BLaER1 (cell line): ENCODE data around the gene EIF4E.
"Not testable (repeated sequence)": the region's sequence is repeated elsewhere in the genome, so short reads cannot be mapped to it uniquely, and the experiment has no call there.

Source experiments
- H3K27ac ChIP-seq: shearing (Covaris generic); formaldehyde crosslinking; 2 replicates; pipeline ENCODE4 v1.8.1; 2022
- H3K27me3 ChIP-seq: shearing (Covaris generic); formaldehyde crosslinking; 2 replicates; pipeline ENCODE4 v1.8.1; 2022
- H3K36me3 ChIP-seq: shearing (Covaris generic); formaldehyde crosslinking; 2 replicates; pipeline ENCODE4 v1.8.1; 2022
- H3K4me1 ChIP-seq: shearing (Covaris generic); formaldehyde crosslinking; 2 replicates; pipeline ENCODE4 v1.8.1; 2022
- H3K4me2 ChIP-seq: shearing (Covaris generic); formaldehyde crosslinking; 2 replicates; pipeline ENCODE4 v1.8.1; 2022
- H3K4me3 ChIP-seq: shearing (Covaris generic); formaldehyde crosslinking; 2 replicates; pipeline ENCODE4 v1.8.1; 2022
- H3K9ac ChIP-seq: shearing (Covaris generic); formaldehyde crosslinking; 2 replicates; pipeline ENCODE4 v1.8.1; 2022
- H3K9me3 ChIP-seq: shearing (Covaris generic); formaldehyde crosslinking; 2 replicates; pipeline ENCODE4 v1.8.1; 2022
- H4K20me1 ChIP-seq: shearing (Covaris generic); formaldehyde crosslinking; 2 replicates; pipeline ENCODE4 v1.8.1; 2022
- Cebpa-rat ChIP-seq: shearing (Covaris generic); IDR thresholded peaks from 2 replicates; pipeline ENCODE4 v1.8.1; 2022

Gene EIF4E

DNA sequence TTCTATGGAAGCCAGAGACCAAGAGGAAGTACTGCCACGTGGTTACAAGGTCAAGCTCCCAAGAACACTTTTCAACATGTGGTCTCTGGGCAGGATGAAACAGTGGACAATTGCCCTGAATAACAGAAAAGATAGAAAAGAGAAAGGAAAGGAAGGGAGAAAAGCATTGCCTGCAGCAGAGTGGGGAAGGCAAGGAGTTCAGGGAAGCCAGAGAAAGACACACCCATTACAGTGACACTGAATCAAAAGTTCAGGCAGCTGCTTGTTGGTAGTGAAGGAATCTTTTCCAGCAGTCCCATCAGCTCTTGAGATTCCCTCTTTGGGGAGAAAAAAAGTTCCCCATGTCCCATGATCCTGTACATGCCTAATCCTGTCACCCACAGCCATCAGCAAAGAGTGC, 80.5 kb downstream of the EIF4E start:
- no peak overlapping the region for H3K4me2 ChIP-seq
- H3K27ac ChIP-seq, result no peak overlapping the region
- TF ChIP-seq Cebpa-rat, result no peak
- no peak overlapping the region for H3K4me3 ChIP-seq
- H3K36me3 ChIP-seq, result no peaks in the 10 kb centered on the region
- no peaks in the 10 kb centered on the region for H3K27me3 ChIP-seq
- H3K9ac ChIP-seq, result no peak overlapping the region
- no peaks in the 10 kb centered on the region for H4K20me1 ChIP-seq
- H3K9me3 ChIP-seq, result peaks cover 43% of the 10 kb centered on the region
- H3K4me1 ChIP-seq, result no peaks in the 10 kb centered on the region

GRCh38 chr4:98845960-98846359, 83.0 kb downstream of the EIF4E start:
- no peak overlapping the region for H3K4me2 ChIP-seq
- no peaks in the 10 kb centered on the region for H4K20me1 ChIP-seq
- no peak overlapping the region for H3K4me3 ChIP-seq
- H3K36me3 ChIP-seq, result no peaks in the 10 kb centered on the region
- H3K27ac ChIP-seq, result no peak overlapping the region
- H3K27me3 ChIP-seq, result no peaks in the 10 kb centered on the region
- no peak overlapping the region for H3K9ac ChIP-seq
- TF ChIP-seq Cebpa-rat, result no peak
- H3K4me1 ChIP-seq, result no peaks in the 10 kb centered on the region
- H3K9me3 ChIP-seq, result peaks cover 67% of the 10 kb centered on the region

DNA sequence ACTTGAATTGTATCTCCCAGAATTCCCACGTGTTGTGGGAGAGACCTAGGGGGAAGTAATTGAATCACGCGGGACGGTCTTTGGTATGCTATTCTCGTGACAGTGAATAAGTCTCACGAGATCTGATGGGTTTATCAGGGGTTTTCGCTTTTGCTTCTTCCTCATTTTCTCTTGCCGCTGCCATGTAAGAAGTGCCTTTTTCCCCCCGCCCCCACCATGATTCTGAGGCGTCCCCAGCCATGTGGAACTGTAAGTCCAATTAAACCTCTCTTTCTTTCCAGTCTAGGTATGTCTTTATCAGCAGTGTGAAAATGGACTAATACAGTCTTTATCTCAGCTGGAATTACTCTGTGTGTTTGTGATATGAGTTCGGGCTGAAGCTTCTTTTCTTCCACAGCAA, 86.0 kb downstream of the EIF4E start:
- H3K27me3 ChIP-seq, H3K4me3 ChIP-seq, H3K4me2 ChIP-seq, H3K27ac ChIP-seq, H3K4me1 ChIP-seq, H4K20me1 ChIP-seq, H3K9ac ChIP-seq, H3K36me3 ChIP-seq: not testable (repeated sequence)
- H3K9me3 ChIP-seq, result peaks cover 53% of the 10 kb centered on the region

DNA sequence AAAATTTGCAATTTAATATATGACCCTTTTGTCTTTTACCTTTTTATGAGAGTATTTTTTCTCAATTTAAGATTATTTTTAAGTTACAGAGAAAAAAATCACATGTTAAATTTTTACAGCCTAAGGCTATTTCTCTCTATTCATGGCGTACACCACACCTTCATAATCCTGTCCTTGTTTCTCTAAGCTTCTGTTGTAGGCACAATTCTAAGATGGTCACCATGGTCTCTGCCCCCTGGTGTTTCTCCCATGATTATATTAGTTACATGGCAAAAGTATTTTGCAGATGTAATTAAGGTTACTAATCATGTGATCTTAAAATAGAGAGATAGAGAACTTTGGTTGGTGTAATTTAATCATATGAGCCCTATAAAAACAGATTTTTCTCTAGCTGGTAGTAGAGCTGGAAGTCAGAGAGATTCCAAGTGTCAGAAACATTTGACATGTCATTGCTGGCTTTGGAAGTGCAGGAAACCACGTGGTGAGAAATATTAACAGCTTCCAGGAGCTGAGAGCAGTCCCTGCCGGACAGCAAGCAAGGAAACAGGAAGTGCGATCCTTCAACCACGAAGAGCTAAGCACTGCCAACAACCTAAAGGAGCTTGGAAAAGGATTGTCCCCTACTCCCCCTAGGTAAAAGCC, 89.8 kb downstream of the EIF4E start:
- Histone ChIP-seq H3K9me3 (peaks cover 25% of the 10 kb centered on the region; the same call in 1 of the 2 replicates), H3K9ac (no peak overlapping the region), H3K4me2 (0 out of 2 replicates have a peak overlapping the region, but pooled peaks have one; percentile 24), H3K27me3 (no peaks in the 10 kb centered on the region), H3K4me1 (0 out of 2 replicates have a peak, but pooled peaks cover 4% of the 10 kb centered on the region), H3K36me3 (no peaks in the 10 kb centered on the region), H3K4me3 (no peak overlapping the region), H3K27ac (no peak overlapping the region), H4K20me1 (no peaks in the 10 kb centered on the region)
- no peak for TF ChIP-seq Cebpa-rat

GRCh38 chr4:98838531-98838930, 90.4 kb downstream of the EIF4E start:
- Histone ChIP-seq H3K9ac (no peak overlapping the region), H4K20me1 (no peaks in the 10 kb centered on the region), H3K27ac (no peak overlapping the region), H3K4me1 (0 out of 2 replicates have a peak, but pooled peaks cover 4% of the 10 kb centered on the region), H3K4me2 (no peak overlapping the region), H3K27me3 (no peaks in the 10 kb centered on the region), H3K36me3 (no peaks in the 10 kb centered on the region), H3K4me3 (no peak overlapping the region), H3K9me3 (peaks cover 25% of the 10 kb centered on the region; the same call in 1 of the 2 replicates)
- TF ChIP-seq Cebpa-rat, result no peak

GRCh38 chr4:98833384-98833783, 95.5 kb downstream of the EIF4E start:
- Histone ChIP-seq H3K27me3 (no peaks in the 10 kb centered on the region), H3K9me3 (no peaks in the 10 kb centered on the region), H3K4me3 (no peak overlapping the region), H4K20me1 (no peaks in the 10 kb centered on the region), H3K4me1 (no peaks in the 10 kb centered on the region), H3K4me2 (no peak overlapping the region), H3K9ac (no peak overlapping the region), H3K36me3 (no peaks in the 10 kb centered on the region), H3K27ac (no peak overlapping the region)
- no peak for TF ChIP-seq Cebpa-rat

GRCh38 chr4:98831036-98831435, 97.9 kb downstream of the EIF4E start:
- not testable (repeated sequence) for H3K27me3 ChIP-seq, H3K9ac ChIP-seq, H3K36me3 ChIP-seq, H3K4me3 ChIP-seq, H3K9me3 ChIP-seq, H3K4me2 ChIP-seq, H3K4me1 ChIP-seq, H4K20me1 ChIP-seq, H3K27ac ChIP-seq
